SK-N-SH treated with all-trans-retinoic acid at 6 μM for 48 hours (cell line): ENCODE measurements around the gene RALGAPB.

Experiments
- BACH2 ChIP-seq: fragments of 250-450 bp; sonication (Bioruptor Pico); IDR thresholded peaks from 2 replicates; pipeline ENCODE4 v1.9.0; 2021; ENCODE audit warnings: mild to moderate bottlenecking, borderline replicate concordance
- ZFP30 ChIP-seq: fragments of 450-650 bp; formaldehyde crosslinking; IDR thresholded peaks from 2 replicates; pipeline ENCODE4 v1.5.0; 2022; ENCODE audit warnings: mild to moderate bottlenecking, moderate library complexity
- ZNF70 ChIP-seq: fragments of 450-650 bp; formaldehyde crosslinking; IDR thresholded peaks from 2 replicates; pipeline ENCODE4 v1.5.0; 2020; ENCODE audit warnings: mild to moderate bottlenecking, moderate library complexity

- TF ChIP-seq ZNF70 (CRISPR knock-in tag) (no peak), ZFP30 (no peak), BACH2 (no peak)
Measured at GRCh38 chr20:38585404-38586180, 112.9 kb downstream of the RALGAPB start.
